Stimulated activated CD8-positive, alpha-beta memory T cell treated with anti-CD3 and anti-CD28 coated beads, Interleukin-2, amount 100 ng/mL, for 1 hour (primary cell): ENCODE results near the gene BAD.
A peak's percentile ranks its signal among the peaks of the same experiment; 100 is the strongest.

ENCODE experiments used
- DNase-seq, 2 donors: peaks; one replicate each; pipeline ENCODE4 v3.0.0-alpha.2; 2020; ENCODE audit warnings: low read depth in 2 of 2

BAD gene

GRCh38 chr11:64229090-64229743 lies 55.2 kb downstream of the BAD start:
- DNase-seq: no peak

- DNase-seq: no peak
These were observed 57.0 kb downstream of the BAD start for GRCh38 chr11:64227405-64227956.

- peak in 1 of 2 donors; percentile 38 for DNase-seq
These were observed 57.9 kb downstream of the BAD start for GRCh38 chr11:64226507-64227051.

- DNase-seq: peak; percentile 86 to 89
These were observed 58.6 kb downstream of the BAD start, which contains the start of the genes NUDT22 and TRPT1 for GRCh38 chr11:64225608-64226506. TSS of gene NUDT22 (plus strand) at chr11:64226274. CDS start at chr11:64226653, 379 bp downstream. TSS of gene TRPT1 (minus strand) at chr11:64226186. CDS start at chr11:64225860, 326 bp downstream.

- no peak for DNase-seq
These were observed 59.4 kb downstream of the BAD start for GRCh38 chr11:64224891-64225607.

- no peak for DNase-seq
These were observed 60.1 kb downstream of the BAD start for GRCh38 chr11:64224151-64224890.

- DNase-seq: no peak
These were observed 61.3 kb downstream of the BAD start for GRCh38 chr11:64223001-64223651.

- DNase-seq: no peak
These were observed 61.8 kb downstream of the BAD start for GRCh38 chr11:64222651-64223000.

- no peak for DNase-seq
These were observed 63.7 kb downstream of the BAD start for GRCh38 chr11:64220798-64221197.

GRCh38 chr11:64220271-64220670 lies 64.2 kb downstream of the BAD start:
- DNase-seq: no peak
